ENCODE measurements around the gene RHOT2. TPM values are rescaled to one million over a fixed set of nuclear protein-coding genes. Genes with fewer than 3 reads are reported as not detected.

Gene RHOT2
- total and polyA plus RNA-seq, 10 of the 15 experiments (the other 5 are each of a cell fraction or from before 2014, with no cell fraction given) = 3.7 to 174 (median 69.8) TPM

DNA sequence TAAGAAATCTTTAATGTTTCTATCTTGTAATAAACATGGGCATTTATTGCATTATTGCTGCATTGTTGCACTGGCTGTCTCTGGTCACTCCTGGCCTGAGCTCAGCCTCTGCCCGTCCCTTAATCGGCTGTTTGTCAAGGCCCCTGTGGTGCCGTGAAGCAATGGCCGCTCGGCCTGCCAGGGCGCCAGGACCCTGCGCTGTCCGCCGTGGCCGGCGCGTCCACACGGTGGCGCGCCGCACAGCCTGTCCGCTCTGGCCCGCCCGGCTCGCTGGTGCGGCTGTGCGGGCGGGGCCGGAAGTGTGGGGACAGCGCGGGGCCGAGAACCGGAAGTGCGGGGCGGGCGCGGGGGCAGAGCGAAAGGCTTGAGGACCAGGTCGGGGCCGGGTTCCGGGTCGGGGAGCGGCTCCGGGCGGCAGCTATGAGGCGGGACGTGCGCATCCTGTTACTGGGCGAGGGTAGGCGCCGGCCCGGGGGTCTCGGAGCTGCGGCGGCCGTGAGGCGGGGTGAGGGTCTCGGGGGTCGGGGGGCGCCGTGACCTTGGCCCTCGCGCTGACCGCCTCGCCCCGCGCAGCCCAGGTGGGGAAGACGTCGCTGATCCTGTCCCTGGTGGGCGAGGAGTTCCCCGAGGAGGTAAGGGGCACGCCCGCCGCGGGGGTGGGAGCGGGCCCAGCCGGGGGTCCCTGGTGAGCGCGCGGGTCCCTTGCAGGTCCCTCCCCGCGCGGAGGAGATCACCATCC, at the start of gene RHOT2 (continued):
- TF ChIP-seq, protein P1, sequence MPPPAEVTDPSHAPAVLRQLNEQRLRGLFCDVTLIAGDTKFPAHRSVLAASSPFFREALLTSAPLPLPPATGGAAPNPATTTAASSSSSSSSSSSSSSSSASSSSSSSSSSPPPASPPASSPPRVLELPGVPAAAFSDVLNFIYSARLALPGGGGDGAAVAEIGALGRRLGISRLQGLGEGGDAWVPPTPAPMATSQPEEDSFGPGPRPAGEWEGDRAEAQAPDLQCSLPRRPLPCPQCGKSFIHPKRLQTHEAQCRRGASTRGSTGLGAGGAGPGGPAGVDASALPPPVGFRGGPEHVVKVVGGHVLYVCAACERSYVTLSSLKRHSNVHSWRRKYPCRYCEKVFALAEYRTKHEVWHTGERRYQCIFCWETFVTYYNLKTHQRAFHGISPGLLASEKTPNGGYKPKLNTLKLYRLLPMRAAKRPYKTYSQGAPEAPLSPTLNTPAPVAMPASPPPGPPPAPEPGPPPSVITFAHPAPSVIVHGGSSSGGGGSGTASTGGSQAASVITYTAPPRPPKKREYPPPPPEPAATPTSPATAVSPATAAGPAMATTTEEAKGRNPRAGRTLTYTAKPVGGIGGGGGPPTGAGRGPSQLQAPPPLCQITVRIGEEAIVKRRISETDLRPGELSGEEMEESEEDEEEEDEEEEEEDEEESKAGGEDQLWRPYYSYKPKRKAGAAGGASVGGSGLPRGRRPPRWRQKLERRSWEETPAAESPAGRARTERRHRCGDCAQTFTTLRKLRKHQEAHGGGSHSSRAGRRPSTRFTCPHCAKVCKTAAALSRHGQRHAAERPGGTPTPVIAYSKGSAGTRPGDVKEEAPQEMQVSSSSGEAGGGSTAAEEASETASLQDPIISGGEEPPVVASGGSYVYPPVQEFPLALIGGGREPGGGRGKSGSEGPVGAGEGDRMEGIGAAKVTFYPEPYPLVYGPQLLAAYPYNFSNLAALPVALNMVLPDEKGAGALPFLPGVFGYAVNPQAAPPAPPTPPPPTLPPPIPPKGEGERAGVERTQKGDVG (CRISPR knock-in tag; IDR thresholded peaks at IDR 0.05) = no peak
- TF ChIP-seq RAD21 (IDR thresholded peaks at IDR 0.05; ENCODE audit: insufficient read depth, low read depth, low read length) (no peak), SRF (IDR thresholded peaks at IDR 0.05; ENCODE audit: low read depth in 2 of 2, low read length in 2 of 2) (0 out of 4 replicates have a peak, but pooled peaks of 1 of the 2 experiments have one; percentile 51), HDAC6 (IDR thresholded peaks at IDR 0.05; ENCODE audit: unreplicated experiment) (no peak), ZNF687 (IDR thresholded peaks at IDR 0.05) (peak; percentile 81), CHD2 (IDR thresholded peaks at IDR 0.05; ENCODE audit: borderline replicate concordance, low read depth, low read length) (peak; percentile 58; the same call in 1 of the 2 replicates), RFX5 (IDR thresholded peaks at IDR 0.05; ENCODE audit: low read depth, low read length) (no peak), MEF2A (IDR thresholded peaks at IDR 0.05; ENCODE audit: insufficient read depth, low read depth, low read length) (peak; percentile 81; the same call in 1 of the 2 replicates), POLR2AphosphoS5 (IDR thresholded peaks at IDR 0.05; ENCODE audit: low read length) (peak; percentile 79; the same call in 1 of the 2 replicates), RB1 (IDR thresholded peaks at IDR 0.05; ENCODE audit: borderline replicate concordance) (peak; percentile 97), IKZF1 (conservative IDR thresholded peaks at IDR 0.05) (peak; percentile 93), BHLHE40 (IDR thresholded peaks at IDR 0.05; ENCODE audit: borderline replicate concordance in 1 of 2, low read depth in 2 of 2, low read length in 1 of 2) (peak; percentile 64 to 86; a peak in 3 of 4 replicates)
- TF ChIP-seq, protein P2, sequence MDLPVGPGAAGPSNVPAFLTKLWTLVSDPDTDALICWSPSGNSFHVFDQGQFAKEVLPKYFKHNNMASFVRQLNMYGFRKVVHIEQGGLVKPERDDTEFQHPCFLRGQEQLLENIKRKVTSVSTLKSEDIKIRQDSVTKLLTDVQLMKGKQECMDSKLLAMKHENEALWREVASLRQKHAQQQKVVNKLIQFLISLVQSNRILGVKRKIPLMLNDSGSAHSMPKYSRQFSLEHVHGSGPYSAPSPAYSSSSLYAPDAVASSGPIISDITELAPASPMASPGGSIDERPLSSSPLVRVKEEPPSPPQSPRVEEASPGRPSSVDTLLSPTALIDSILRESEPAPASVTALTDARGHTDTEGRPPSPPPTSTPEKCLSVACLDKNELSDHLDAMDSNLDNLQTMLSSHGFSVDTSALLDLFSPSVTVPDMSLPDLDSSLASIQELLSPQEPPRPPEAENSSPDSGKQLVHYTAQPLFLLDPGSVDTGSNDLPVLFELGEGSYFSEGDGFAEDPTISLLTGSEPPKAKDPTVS (IDR thresholded peaks at IDR 0.05; ENCODE audit: low read depth, low read length) = peak; percentile 63; the same call in 1 of the 2 replicates
- TF ChIP-seq, protein P3, sequence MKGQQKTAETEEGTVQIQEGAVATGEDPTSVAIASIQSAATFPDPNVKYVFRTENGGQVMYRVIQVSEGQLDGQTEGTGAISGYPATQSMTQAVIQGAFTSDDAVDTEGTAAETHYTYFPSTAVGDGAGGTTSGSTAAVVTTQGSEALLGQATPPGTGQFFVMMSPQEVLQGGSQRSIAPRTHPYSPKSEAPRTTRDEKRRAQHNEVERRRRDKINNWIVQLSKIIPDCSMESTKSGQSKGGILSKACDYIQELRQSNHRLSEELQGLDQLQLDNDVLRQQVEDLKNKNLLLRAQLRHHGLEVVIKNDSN (IDR thresholded peaks at IDR 0.05; ENCODE audit: borderline replicate concordance, extremely low read length, insufficient read depth, low read depth, low read length) = no peak
- TF ChIP-seq, protein P4, sequence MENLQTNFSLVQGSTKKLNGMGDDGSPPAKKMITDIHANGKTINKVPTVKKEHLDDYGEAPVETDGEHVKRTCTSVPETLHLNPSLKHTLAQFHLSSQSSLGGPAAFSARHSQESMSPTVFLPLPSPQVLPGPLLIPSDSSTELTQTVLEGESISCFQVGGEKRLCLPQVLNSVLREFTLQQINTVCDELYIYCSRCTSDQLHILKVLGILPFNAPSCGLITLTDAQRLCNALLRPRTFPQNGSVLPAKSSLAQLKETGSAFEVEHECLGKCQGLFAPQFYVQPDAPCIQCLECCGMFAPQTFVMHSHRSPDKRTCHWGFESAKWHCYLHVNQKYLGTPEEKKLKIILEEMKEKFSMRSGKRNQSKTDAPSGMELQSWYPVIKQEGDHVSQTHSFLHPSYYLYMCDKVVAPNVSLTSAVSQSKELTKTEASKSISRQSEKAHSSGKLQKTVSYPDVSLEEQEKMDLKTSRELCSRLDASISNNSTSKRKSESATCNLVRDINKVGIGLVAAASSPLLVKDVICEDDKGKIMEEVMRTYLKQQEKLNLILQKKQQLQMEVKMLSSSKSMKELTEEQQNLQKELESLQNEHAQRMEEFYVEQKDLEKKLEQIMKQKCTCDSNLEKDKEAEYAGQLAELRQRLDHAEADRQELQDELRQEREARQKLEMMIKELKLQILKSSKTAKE (IDR thresholded peaks at IDR 0.05; ENCODE audit: low read depth, poor library complexity, severe bottlenecking) = no peak

Data from GM12878 (cell line).